HepG2 (cell line): ENCODE data around the gene CLIC3. TPM values are rescaled to one million over a fixed set of nuclear protein-coding genes. Genes with fewer than 3 reads are reported as not detected.

Source experiments
- ATAC-seq: fragments of 200-7000 bp; cut with Tn5 transposase; 3 replicates; pipeline ENCODE4 v1.9.1; 2020; ENCODE audit warnings: mild to moderate bottlenecking, moderate library complexity
- BruUV-seq: library from RNA; stranded (reverse); fragments of 400-500 nt; replicated peaks from 2 replicates; lab custom pipeline; 2021; lab: Mats Ljungman, UMichigan
- CTCF ChIA-PET: fragments of 300-600 bp; formaldehyde crosslinking; extraction: SDS; loops from one replicate; lab custom pipeline; 2021; ENCODE audit warnings: low total read pairs, inconsistent platforms, low intra/inter-chr PET ratio; lab: Yijun Ruan, JAX
- POLR2A ChIA-PET: fragments of 350-600 bp; sonication (Branson Sonifier 250); formaldehyde crosslinking; loops from one replicate; lab custom pipeline; 2020; ENCODE audit warnings: antibody characterized with exemption, inconsistent platforms; lab: Yijun Ruan, JAX
- DNase-seq: peaks from one replicate; pipeline ENCODE4 v3.0.0-alpha.2; 2015; ENCODE audit warnings: low spot score
- FAIRE-seq: peaks from 3 replicates; lab custom pipeline; 2011; peaks lifted over from hg19 to GRCh38; lab: Jason Lieb, UNC
- H2AFZ ChIP-seq: one replicate; pipeline ENCODE4 v1.6.1; 2011; ENCODE audit warnings: low read length, inconsistent platforms
- H3K27ac ChIP-seq: fragments of 300-600 bp; 3 replicates; pipeline ENCODE4 v1.8.0; 2011; ENCODE audit warnings: mixed run types, mild to moderate bottlenecking, mixed read lengths, low read length, inconsistent platforms; ENCODE audit not compliant: insufficient read depth; ENCODE audit errors: extremely low read length
- H3K27me3 ChIP-seq, 2 experiments: fragments of 200-600 bp in 1 of 2; 2 replicates in 1 of 2; 3 replicates in 1 of 2; pipeline versions ENCODE4 v1.6.0 to v1.8.0; 2011; ENCODE audit warnings: low read length in 2 of 2, mild to moderate bottlenecking in 2 of 2, moderate library complexity in 2 of 2, inconsistent platforms in 1 of 2; ENCODE audit not compliant: insufficient read depth in 2 of 2, control insufficient read depth in 1 of 2
- H3K36me3 ChIP-seq, 2 experiments: fragments of 200-600 bp in 1 of 2; replicated peaks in 1 of 2; 2 replicates in 1 of 2; 3 replicates in 1 of 2; pipeline versions ENCODE4 v1.5.1 to v1.8.0; 2011; ENCODE audit warnings: low read length in 2 of 2, inconsistent platforms in 1 of 2; ENCODE audit not compliant: insufficient read depth in 2 of 2, control insufficient read depth in 1 of 2
- H3K4me1 ChIP-seq: 2 replicates; pipeline ENCODE4 v1.5.1; 2012; ENCODE audit warnings: low read length, inconsistent platforms; ENCODE audit not compliant: insufficient read depth
- H3K4me2 ChIP-seq: 2 replicates; pipeline ENCODE4 v1.6.0; 2011; ENCODE audit warnings: low read depth, low read length, inconsistent platforms
- H3K4me3 ChIP-seq, 3 experiments: fragments of 200-600 bp in 1 of 3; sonication (generic), shearing (Covaris generic) in 1 of 3; replicated peaks in 1 of 3; 2 replicates each; pipeline ENCODE4 v1.5.1; 2011 to 2016; ENCODE audit warnings: low read length in 3 of 3, inconsistent platforms in 2 of 3, low read depth in 2 of 3, mild to moderate bottlenecking in 2 of 3, control low read depth in 1 of 3, mixed read lengths in 1 of 3; ENCODE audit not compliant: insufficient read depth in 1 of 3
- H3K79me2 ChIP-seq: one replicate; pipeline ENCODE4 v1.6.1; 2011; ENCODE audit warnings: low read length, inconsistent platforms; ENCODE audit not compliant: insufficient read depth
- H3K9ac ChIP-seq: 2 replicates; pipeline ENCODE4 v1.6.0; 2011; ENCODE audit warnings: mild to moderate bottlenecking, low read depth, low read length, inconsistent platforms; ENCODE audit not compliant: insufficient read depth
- H3K9me3 ChIP-seq: 2 replicates; pipeline ENCODE4 v1.5.1; 2012; ENCODE audit warnings: mild to moderate bottlenecking, low read length
- H4K20me1 ChIP-seq: 2 replicates; pipeline ENCODE4 v1.6.0; 2011; ENCODE audit warnings: inconsistent platforms, mild to moderate bottlenecking, low read length, moderate library complexity; ENCODE audit not compliant: insufficient read depth
- AKAP8 ChIP-seq: sonication (generic); formaldehyde crosslinking; IDR thresholded peaks from 2 replicates; pipeline ENCODE4 v1.5.1; 2020; ENCODE audit warnings: mild to moderate bottlenecking, missing genetic modification reagents
- DMAP1 ChIP-seq: IDR thresholded peaks from 2 replicates; pipeline ENCODE4 v1.6.1; 2016
- HOXA7 ChIP-seq: sonication (generic); formaldehyde crosslinking; IDR thresholded peaks from 2 replicates; pipeline ENCODE4 v1.8.1; 2022; ENCODE audit warnings: mild to moderate bottlenecking, missing genetic modification reagents, moderate library complexity
- NCOA1 ChIP-seq: sonication (generic); formaldehyde crosslinking; IDR thresholded peaks from 2 replicates; pipeline ENCODE4 v1.9.0; 2021; ENCODE audit warnings: missing genetic modification reagents
- NFKB2 ChIP-seq: sonication (generic); formaldehyde crosslinking; IDR thresholded peaks from 2 replicates; pipeline ENCODE4 v1.4.0; 2020; ENCODE audit warnings: missing genetic modification reagents, borderline replicate concordance
- RAD21 ChIP-seq: fragments of 450-650 bp; formaldehyde crosslinking; IDR thresholded peaks from 2 replicates; pipeline ENCODE4 v1.5.0; 2020; ENCODE audit warnings: mild to moderate bottlenecking
- RAD51 ChIP-seq: fragments of 450-650 bp; IDR thresholded peaks from 2 replicates; pipeline ENCODE4 v1.6.1; 2016; ENCODE audit warnings: borderline replicate concordance
- RARG ChIP-seq: sonication (generic); formaldehyde crosslinking; IDR thresholded peaks from 2 replicates; pipeline ENCODE4 v1.4.0; 2020; ENCODE audit warnings: low read depth, mild to moderate bottlenecking, missing genetic modification reagents
- TOE1 ChIP-seq: sonication (generic); formaldehyde crosslinking; IDR thresholded peaks from 2 replicates; pipeline ENCODE4 v1.4.0; 2020; ENCODE audit warnings: mild to moderate bottlenecking, missing genetic modification reagents
- ZBTB20 ChIP-seq: sonication (generic); formaldehyde crosslinking; IDR thresholded peaks from 2 replicates; pipeline ENCODE4 v1.8.1; 2023; ENCODE audit warnings: missing genetic modification reagents, low read depth, mild to moderate bottlenecking, borderline replicate concordance
- ZKSCAN1 ChIP-seq: fragments of 150-350 bp; IDR thresholded peaks from 2 replicates; pipeline ENCODE4 v1.6.1; 2014; ENCODE audit warnings: low read length
- ZKSCAN5 ChIP-seq: sonication (generic); formaldehyde crosslinking; IDR thresholded peaks from 2 replicates; pipeline ENCODE4 v1.5.1; 2020; ENCODE audit warnings: mild to moderate bottlenecking, missing genetic modification reagents
- ZMYM3 ChIP-seq: sonication (generic); formaldehyde crosslinking; IDR thresholded peaks from 2 replicates; pipeline ENCODE4 v1.5.1; 2020; ENCODE audit warnings: mild to moderate bottlenecking, missing genetic modification reagents
- ZSCAN29 ChIP-seq: sonication (generic); formaldehyde crosslinking; conservative IDR thresholded peaks from 2 replicates; pipeline ENCODE4 v1.4.0; 2020; ENCODE audit warnings: mild to moderate bottlenecking, missing genetic modification reagents
- WGBS: methylation state at CpG from one replicate; pipeline ENCODE4 v1.1.6; 2017; ENCODE audit warnings: low lambda C conversion rate; 5-methylcytosine and 5-hydroxymethylcytosine counted together
- in situ Hi-C: cut with HindIII; loops from 2 replicates; pipeline ENCODE4 v1.10.0; 2017; ENCODE audit warnings: low pct_unique_long_range_greater_than_20kb; ENCODE audit not compliant: extremely low pct_ligation_motif_present
- intact Hi-C: fragments of 100-400 bp; cut with micrococcal nuclease; formaldehyde crosslinking; loops from one replicate; pipeline ENCODE4 v1.10.0; 2022; ENCODE audit not compliant: unreplicated experiment
- polyA plus RNA-seq, 8 experiments: library from polyadenylated mRNA; depleted of rRNA in 3 of 8; stranded (reverse) in 7 of 8; unstranded in 1 of 8; fragments of >200 nt; fragmentation: Illumina TruSeq in 4 of 8; extraction: Trizol in 4 of 8; gene quantifications; 2 replicates each; pipeline versions ENCODE4 v1.2.1 to v1.2.3, GENCODE V29; 2011 to 2016; ENCODE audit warnings: low read depth in 4 of 8, missing spikeins in 1 of 8, mixed read lengths in 1 of 8; ENCODE audit not compliant: insufficient read depth in 1 of 8
- total RNA-seq, 5 experiments: library from RNA; depleted of rRNA; stranded (reverse); fragments of >200 nt; fragmentation: Illumina TruSeq; extraction: Trizol; gene quantifications; 2 replicates each; pipeline ENCODE4 v1.2.3, GENCODE V29; 2016; ENCODE audit warnings: low read depth in 1 of 5
- TF ChIP-seq, protein P1 (sequence below): IDR thresholded peaks from 2 replicates; pipeline ENCODE4 v1.6.1; 2016; ENCODE audit warnings: low read depth, borderline replicate concordance
- TF ChIP-seq, protein P2 (sequence below): sonication (generic); formaldehyde crosslinking; IDR thresholded peaks from 2 replicates; pipeline ENCODE4 v1.8.1; 2023; ENCODE audit warnings: mild to moderate bottlenecking, missing genetic modification reagents, borderline replicate concordance
- TF ChIP-seq, protein P3 (sequence below): sonication (generic); formaldehyde crosslinking; IDR thresholded peaks from 2 replicates; pipeline ENCODE4 v1.5.0; 2020; ENCODE audit warnings: missing genetic modification reagents
- TF ChIP-seq, protein P4 (sequence below): sonication (generic); formaldehyde crosslinking; conservative IDR thresholded peaks from 2 replicates; pipeline ENCODE4 v1.5.0; 2020; ENCODE audit warnings: missing genetic modification reagents
- TF ChIP-seq, protein P5 (sequence below), 2 experiments: sonication (generic) in 1 of 2; formaldehyde crosslinking in 1 of 2; IDR thresholded peaks; 2 replicates each; pipeline versions ENCODE4 v1.5.1 to v1.6.1; 2011 to 2020; ENCODE audit warnings: borderline replicate concordance in 1 of 2, low read depth in 1 of 2, low read length in 1 of 2, mild to moderate bottlenecking in 1 of 2, missing genetic modification reagents in 1 of 2, moderate library complexity in 1 of 2

CLIC3 gene
- total and polyA plus RNA-seq, 2 of the 13 experiments (the other 11 are each of a cell fraction or from before 2014, with no cell fraction given): 0.51 to 1.5 TPM

DNA sequence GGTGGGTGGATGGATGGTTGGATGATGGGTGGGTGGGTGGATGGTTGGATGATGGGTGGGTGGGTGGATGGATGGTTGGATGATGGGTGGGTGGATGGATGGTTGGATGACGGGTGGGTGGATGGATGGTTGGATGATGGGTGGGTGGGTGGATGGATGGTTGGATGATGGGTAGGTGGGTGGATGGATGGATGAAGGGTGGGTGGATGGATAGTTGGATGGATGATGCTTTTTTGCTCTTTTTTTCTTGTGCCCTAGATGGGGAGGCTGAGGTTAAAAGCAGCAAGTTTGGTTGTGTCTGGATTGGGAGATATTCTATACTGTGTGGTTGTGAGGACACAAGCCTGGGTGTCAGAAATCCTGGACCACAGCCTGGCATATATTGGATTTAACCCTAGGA lies 38.9 kb downstream of the CLIC3 start (continued):
- TF ChIP-seq, protein P1, sequence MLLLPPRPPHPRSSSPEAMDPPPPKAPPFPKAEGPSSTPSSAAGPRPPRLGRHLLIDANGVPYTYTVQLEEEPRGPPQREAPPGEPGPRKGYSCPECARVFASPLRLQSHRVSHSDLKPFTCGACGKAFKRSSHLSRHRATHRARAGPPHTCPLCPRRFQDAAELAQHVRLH (CRISPR knock-in tag): no peak
- TF ChIP-seq, protein P2, sequence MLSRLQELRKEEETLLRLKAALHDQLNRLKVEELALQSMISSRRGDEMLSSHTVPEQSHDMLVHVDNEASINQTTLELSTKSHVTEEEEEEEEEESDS (CRISPR knock-in tag): no peak
- TF ChIP-seq RAD21 (CRISPR knock-in tag): no peak

DNA sequence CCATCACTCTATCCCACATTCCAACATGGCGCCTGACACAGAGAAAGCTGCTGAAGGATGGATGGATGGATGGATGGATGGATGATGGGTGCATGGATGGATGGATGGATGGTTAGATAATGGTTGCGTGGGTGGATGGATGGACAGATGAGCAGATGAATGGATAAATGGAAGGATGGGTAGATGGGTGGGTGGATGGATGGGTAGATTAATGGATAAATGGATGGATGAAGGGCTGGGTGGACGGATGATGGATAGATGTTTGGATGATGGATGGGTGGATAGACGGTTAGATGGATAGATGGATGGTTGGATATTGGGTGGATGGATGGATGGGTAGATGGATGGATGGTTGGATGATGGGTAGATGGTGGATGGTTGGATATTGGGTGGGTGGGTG lies 39.8 kb downstream of the CLIC3 start:
- DNase-seq (no peak), FAIRE-seq (no peak), ATAC-seq (no peak)
- Histone ChIP-seq H3K36me3 (no peaks in the 10 kb centered on the region), H3K4me2 (no peak overlapping the region), H2AFZ (no peak overlapping the region), H3K4me3 (no peak overlapping the region), H3K27me3 (peaks cover 11 to 24% of the 10 kb centered on the region in 2 experiments), H3K9ac (no peak overlapping the region), H3K27ac (no peak overlapping the region), H3K9me3 (no peaks in the 10 kb centered on the region), H3K4me1 (peaks cover 2% of the 10 kb centered on the region; the same call in 1 of the 2 replicates), H4K20me1 (no peaks in the 10 kb centered on the region), H3K79me2 (no peaks in the 10 kb centered on the region)
- intact Hi-C loops: no loop called here
- ChIA-PET POLR2A (no interaction called here), CTCF (no interaction called here)
- TF ChIP-seq DMAP1 (no peak), AKAP8 (CRISPR knock-in tag) (no peak), NFKB2 (CRISPR knock-in tag) (no peak), ZKSCAN1 (no peak), NCOA1 (no peak), RARG (no peak), ZMYM3 (CRISPR knock-in tag) (no peak), ZKSCAN5 (no peak), RAD51 (no peak), ZSCAN29 (CRISPR knock-in tag) (no peak), ZBTB20 (CRISPR knock-in tag) (no peak), HOXA7 (CRISPR knock-in tag) (no peak), TOE1 (no peak)
- TF ChIP-seq, protein P3, sequence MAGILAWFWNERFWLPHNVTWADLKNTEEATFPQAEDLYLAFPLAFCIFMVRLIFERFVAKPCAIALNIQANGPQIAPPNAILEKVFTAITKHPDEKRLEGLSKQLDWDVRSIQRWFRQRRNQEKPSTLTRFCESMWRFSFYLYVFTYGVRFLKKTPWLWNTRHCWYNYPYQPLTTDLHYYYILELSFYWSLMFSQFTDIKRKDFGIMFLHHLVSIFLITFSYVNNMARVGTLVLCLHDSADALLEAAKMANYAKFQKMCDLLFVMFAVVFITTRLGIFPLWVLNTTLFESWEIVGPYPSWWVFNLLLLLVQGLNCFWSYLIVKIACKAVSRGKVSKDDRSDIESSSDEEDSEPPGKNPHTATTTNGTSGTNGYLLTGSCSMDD (CRISPR knock-in tag): no peak
- TF ChIP-seq, protein P4, sequence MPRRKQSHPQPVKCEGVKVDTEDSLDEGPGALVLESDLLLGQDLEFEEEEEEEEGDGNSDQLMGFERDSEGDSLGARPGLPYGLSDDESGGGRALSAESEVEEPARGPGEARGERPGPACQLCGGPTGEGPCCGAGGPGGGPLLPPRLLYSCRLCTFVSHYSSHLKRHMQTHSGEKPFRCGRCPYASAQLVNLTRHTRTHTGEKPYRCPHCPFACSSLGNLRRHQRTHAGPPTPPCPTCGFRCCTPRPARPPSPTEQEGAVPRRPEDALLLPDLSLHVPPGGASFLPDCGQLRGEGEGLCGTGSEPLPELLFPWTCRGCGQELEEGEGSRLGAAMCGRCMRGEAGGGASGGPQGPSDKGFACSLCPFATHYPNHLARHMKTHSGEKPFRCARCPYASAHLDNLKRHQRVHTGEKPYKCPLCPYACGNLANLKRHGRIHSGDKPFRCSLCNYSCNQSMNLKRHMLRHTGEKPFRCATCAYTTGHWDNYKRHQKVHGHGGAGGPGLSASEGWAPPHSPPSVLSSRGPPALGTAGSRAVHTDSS (CRISPR knock-in tag): no peak
- TF ChIP-seq, protein P5, sequence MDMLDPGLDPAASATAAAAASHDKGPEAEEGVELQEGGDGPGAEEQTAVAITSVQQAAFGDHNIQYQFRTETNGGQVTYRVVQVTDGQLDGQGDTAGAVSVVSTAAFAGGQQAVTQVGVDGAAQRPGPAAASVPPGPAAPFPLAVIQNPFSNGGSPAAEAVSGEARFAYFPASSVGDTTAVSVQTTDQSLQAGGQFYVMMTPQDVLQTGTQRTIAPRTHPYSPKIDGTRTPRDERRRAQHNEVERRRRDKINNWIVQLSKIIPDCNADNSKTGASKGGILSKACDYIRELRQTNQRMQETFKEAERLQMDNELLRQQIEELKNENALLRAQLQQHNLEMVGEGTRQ (IDR thresholded peaks at IDR 0.05; ENCODE audit: low read depth, low read length): no peak
- TF ChIP-seq, protein P5 (CRISPR knock-in tag; IDR thresholded peaks at IDR 0.05; ENCODE audit: borderline replicate concordance): no peak
- BruUV-seq: no TSS peak
- in situ Hi-C loops: no loop called here
- 91% methylated on average over 4 of the region's 4 CpGs for WGBS
